GM12875 (cell line): ENCODE data around the gene GAB2.

Source experiments
- H3K4me3 ChIP-seq: one replicate; pipeline ENCODE4 v1.5.1; 2011; ENCODE audit warnings: low read depth, low read length, control low read depth
- CTCF ChIP-seq: IDR thresholded peaks from 2 replicates; pipeline ENCODE4 v1.5.1; 2011; ENCODE audit warnings: low read depth, mild to moderate bottlenecking, control low read depth, inconsistent platforms, low read length, moderate library complexity, borderline replicate concordance; ENCODE audit not compliant: insufficient read depth

GAB2 gene

GRCh38 chr11:78327945-78328344 lies 89.7 kb downstream of the GAB2 start:
- H3K4me3 ChIP-seq, result no peak overlapping the region
- no peak for TF ChIP-seq CTCF

DNA sequence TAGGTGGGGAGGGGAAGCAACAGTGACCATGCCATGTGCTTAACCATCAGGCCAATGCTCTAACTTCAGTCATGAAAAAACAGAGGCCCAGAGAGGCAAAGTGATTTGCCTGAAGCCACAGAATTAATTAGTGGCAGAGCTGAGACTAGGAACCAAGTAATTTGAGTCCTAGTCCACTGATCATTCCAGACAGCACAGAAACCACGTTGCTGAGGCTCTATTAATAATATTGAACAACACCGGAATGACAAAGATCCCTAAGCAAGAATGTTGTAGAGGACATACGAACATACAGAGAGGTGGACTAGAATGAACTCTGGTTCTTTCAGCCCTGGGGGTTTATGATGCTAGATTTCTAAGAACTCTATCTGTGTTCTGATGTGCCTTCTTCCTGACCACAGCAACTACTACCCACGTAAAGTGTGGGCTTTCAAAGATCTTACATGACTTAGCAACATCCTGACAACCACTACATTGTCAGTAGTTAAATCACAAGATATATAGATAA lies 92.3 kb downstream of the GAB2 start:
- TF ChIP-seq CTCF, result no peak
- no peak overlapping the region for H3K4me3 ChIP-seq

DNA sequence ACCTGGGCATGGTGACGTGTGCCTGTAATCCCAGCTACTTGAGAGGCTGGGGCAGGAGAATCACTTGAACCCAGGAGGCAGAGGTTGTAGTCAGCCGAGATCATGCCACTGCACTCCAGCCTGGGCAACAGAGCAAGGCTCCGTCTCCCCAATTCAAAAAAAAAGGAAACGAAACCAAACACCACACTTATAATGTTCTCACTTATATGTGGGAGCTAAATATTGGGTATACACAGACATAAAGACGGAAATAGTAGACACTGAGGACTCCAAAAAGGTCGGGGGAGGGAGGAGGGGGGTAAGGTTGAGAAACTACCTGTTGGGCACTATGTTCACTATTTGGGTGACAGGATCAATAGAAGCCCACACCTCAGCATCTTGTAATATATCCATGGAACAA lies 94.3 kb downstream of the GAB2 start:
- TF ChIP-seq CTCF, result no peak
- no peak overlapping the region for H3K4me3 ChIP-seq

DNA sequence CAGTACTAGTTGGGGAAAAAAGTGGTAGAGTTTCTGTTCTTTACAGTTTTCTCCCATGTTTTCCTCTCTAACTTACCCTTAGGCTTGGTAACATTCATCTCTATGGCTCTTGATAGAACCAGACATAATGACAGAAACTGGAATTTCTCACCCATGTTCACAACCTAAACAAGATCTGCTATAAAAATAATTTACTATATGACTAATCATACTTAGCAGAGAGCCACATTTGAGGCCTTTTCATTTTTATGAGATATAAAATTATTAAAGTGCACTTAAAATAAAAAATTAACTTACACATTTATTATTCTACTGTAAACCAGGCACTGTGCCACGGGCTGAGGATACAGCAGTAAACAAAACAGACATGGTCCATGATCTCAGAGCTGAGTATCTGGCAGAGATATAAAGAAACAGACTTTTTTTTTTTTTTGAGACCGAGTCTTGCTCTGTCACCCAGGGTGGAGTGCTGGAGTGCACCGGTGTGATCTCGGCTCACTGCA lies 98.1 kb downstream of the GAB2 start:
- no peak for TF ChIP-seq CTCF
- H3K4me3 ChIP-seq, result no peak overlapping the region

- no peak overlapping the region for H3K4me3 ChIP-seq
- TF ChIP-seq CTCF, result no peak
These were observed 99.1 kb downstream of the GAB2 start for GRCh38 chr11:78318321-78319114.

- no peak overlapping the region for H3K4me3 ChIP-seq
- TF ChIP-seq CTCF, result no peak
These were observed 101.9 kb downstream of the GAB2 start for GRCh38 chr11:78315724-78316123.

GRCh38 chr11:78314762-78315161 lies 102.9 kb downstream of the GAB2 start:
- no peak overlapping the region for H3K4me3 ChIP-seq
- TF ChIP-seq CTCF, result no peak
